Muscle of back (tissue), 11 donors: ENCODE data around the gene MBD2. TPM values are rescaled to one million over a fixed set of nuclear protein-coding genes. Genes with fewer than 3 reads are reported as not detected.

Experiments
- DNase-seq, 3 donors: peaks; one replicate each; pipeline versions ENCODE4 v3.0.0 to v3.0.0-alpha.2; 2013
- polyA plus RNA-seq, 10 donors: library from polyadenylated mRNA; unstranded; fragments of 120-200 nt; gene quantifications; one replicate each; pipeline ENCODE4 v1.2.1, GENCODE V29; 2013; ENCODE audit not compliant: insufficient read length in 10 of 10

The MBD2 gene
- polyA plus RNA-seq, 10 donors, result 36.9 to 56.6 (median 47.9) TPM

GRCh38 chr18:54204883-54205282 is 19.6 kb downstream of the MBD2 start:
- DNase-seq, result no peak

- no peak for DNase-seq
These were observed 20.6 kb downstream of the MBD2 start for GRCh38 chr18:54203914-54204313.

GRCh38 chr18:54202851-54203250 is 21.6 kb downstream of the MBD2 start:
- no peak for DNase-seq

- DNase-seq, result no peak
These were observed 26.6 kb downstream of the MBD2 start for GRCh38 chr18:54197747-54198411.

- DNase-seq, result no peak
These were observed 30.7 kb downstream of the MBD2 start for GRCh38 chr18:54193786-54194185.

GRCh38 chr18:54192900-54193299 is 31.6 kb downstream of the MBD2 start:
- DNase-seq, result no peak

GRCh38 chr18:54192415-54192814 is 32.1 kb downstream of the MBD2 start:
- DNase-seq, result no peak

GRCh38 chr18:54191352-54191751 is 33.1 kb downstream of the MBD2 start:
- DNase-seq, result no peak

GRCh38 chr18:54187372-54187771 is 37.1 kb downstream of the MBD2 start:
- no peak for DNase-seq

- no peak for DNase-seq
These were observed 39.6 kb downstream of the MBD2 start for GRCh38 chr18:54184836-54185235.

- DNase-seq, result no peak
These were observed 41.1 kb downstream of the MBD2 start for GRCh38 chr18:54183390-54183789.

- DNase-seq, result no peak
These were observed 42.4 kb downstream of the MBD2 start for GRCh38 chr18:54181856-54182602.

GRCh38 chr18:54173980-54174630 is 50.4 kb downstream of the MBD2 start:
- no peak for DNase-seq

GRCh38 chr18:54173250-54173649 is 51.2 kb downstream of the MBD2 start:
- no peak for DNase-seq

GRCh38 chr18:54169431-54170403 is 54.8 kb downstream of the MBD2 start:
- DNase-seq, result peak in 1 of 3 donors; percentile 25

GRCh38 chr18:54165450-54165849 is 59.0 kb downstream of the MBD2 start:
- DNase-seq, result no peak

- DNase-seq, result no peak
These were observed 61.0 kb downstream of the MBD2 start for GRCh38 chr18:54163453-54163852.

GRCh38 chr18:54162431-54162830 is 62.0 kb downstream of the MBD2 start:
- DNase-seq, result peak in 1 of 3 donors; percentile 69

- DNase-seq, result no peak
These were observed 63.2 kb downstream of the MBD2 start for GRCh38 chr18:54161267-54161666.

GRCh38 chr18:54159906-54160305 is 64.6 kb downstream of the MBD2 start:
- DNase-seq, result no peak

- no peak for DNase-seq
These were observed 66.7 kb downstream of the MBD2 start for GRCh38 chr18:54157646-54158385.
